Endothelial cell of umbilical vein (primary cell): Measurements from ENCODE around the gene RAD51C. TPM values are rescaled to one million over a fixed set of nuclear protein-coding genes. Genes with fewer than 3 reads are reported as not detected.
A peak's percentile ranks its signal among the peaks of the same experiment; 100 is the strongest.

Experiments
- BruUV-seq: library from RNA; stranded (reverse); fragments of 400-500 nt; replicated peaks from 2 replicates; lab custom pipeline; 2021; lab: Mats Ljungman, UMichigan
- CTCF ChIA-PET: fragments of 300-600, 350-600 bp; sonication (Branson Sonifier 250); formaldehyde crosslinking; loops from one replicate; lab custom pipeline; 2021; ENCODE audit warnings: antibody characterized with exemption, inconsistent platforms; lab: Charles Lee
- POLR2A ChIA-PET: fragments of 300-600, 350-600 bp; sonication (Branson Sonifier 250); formaldehyde crosslinking; loops from one replicate; lab custom pipeline; 2021; ENCODE audit warnings: antibody characterized with exemption, inconsistent platforms; lab: Charles Lee
- DNase-seq: peaks from one replicate; pipeline ENCODE4 v3.0.0-alpha.2; 2011; ENCODE audit warnings: low read depth, low spot score
- FAIRE-seq: peaks from 2 replicates; lab custom pipeline; 2011; peaks lifted over from hg19 to GRCh38; lab: Jason Lieb, UNC
- H2AFZ ChIP-seq: 2 replicates; pipeline ENCODE4 v1.6.0; 2012; ENCODE audit warnings: low read depth, low read length, control low read depth, inconsistent platforms
- H3K27ac ChIP-seq: 2 replicates; pipeline ENCODE4 v1.5.1; 2011; ENCODE audit warnings: low read depth, mild to moderate bottlenecking, control low read depth, low read length, moderate library complexity; ENCODE audit not compliant: insufficient read depth
- H3K27me3 ChIP-seq, 2 experiments: 2 replicates each; pipeline versions ENCODE4 v1.6.0 to v1.6.1; 2011; ENCODE audit warnings: low read length in 2 of 2, mixed read lengths in 1 of 2; ENCODE audit not compliant: control insufficient read depth in 2 of 2, insufficient read depth in 2 of 2
- H3K36me3 ChIP-seq, 2 experiments: 2 replicates in 1 of 2; 3 replicates in 1 of 2; pipeline ENCODE4 v1.5.1; 2011; ENCODE audit warnings: low read length in 2 of 2, mild to moderate bottlenecking in 1 of 2, moderate library complexity in 1 of 2; ENCODE audit not compliant: control insufficient read depth in 2 of 2, insufficient read depth in 2 of 2; ENCODE audit errors: extremely low read depth in 1 of 2
- H3K4me1 ChIP-seq: 3 replicates; pipeline ENCODE4 v1.5.1; 2011; ENCODE audit warnings: mild to moderate bottlenecking, low read length; ENCODE audit not compliant: control insufficient read depth, insufficient read depth; ENCODE audit errors: extremely low read depth
- H3K4me2 ChIP-seq: 2 replicates; pipeline ENCODE4 v1.6.1; 2011; ENCODE audit warnings: low read length, control low read depth, mixed read lengths; ENCODE audit not compliant: insufficient read depth
- H3K4me3 ChIP-seq, 3 experiments: fragments of 200-600 bp in 1 of 3; sonication (generic), shearing (Covaris generic) in 1 of 3; replicated peaks in 1 of 3; 2 replicates each; pipeline ENCODE4 v1.5.1; 2011 to 2016; ENCODE audit warnings: control low read depth in 3 of 3, low read length in 3 of 3, mild to moderate bottlenecking in 2 of 3, inconsistent platforms in 1 of 3, low read depth in 1 of 3, moderate library complexity in 1 of 3; ENCODE audit not compliant: insufficient read depth in 1 of 3
- H3K79me2 ChIP-seq: 2 replicates; pipeline ENCODE4 v1.6.0; 2012; ENCODE audit warnings: low read length, inconsistent platforms; ENCODE audit not compliant: control insufficient read depth, insufficient read depth
- H3K9ac ChIP-seq: replicated peaks from 2 replicates; pipeline ENCODE3; 2011; ENCODE audit warnings: low read length, control low read depth; ENCODE audit not compliant: insufficient read depth; ENCODE audit errors: extremely low read depth
- H3K9me1 ChIP-seq: replicated peaks from 3 replicates; pipeline ENCODE4 v1.6.0; 2011; ENCODE audit warnings: mild to moderate bottlenecking, low read length; ENCODE audit not compliant: control insufficient read depth, insufficient read depth; ENCODE audit errors: extremely low read depth
- H3K9me3 ChIP-seq: replicated peaks from 2 replicates; pipeline ENCODE4 v1.5.1; 2012; ENCODE audit warnings: low read length, inconsistent platforms; ENCODE audit not compliant: control insufficient read depth, insufficient read depth
- H4K20me1 ChIP-seq: replicated peaks from 2 replicates; pipeline ENCODE3; 2011; ENCODE audit warnings: mild to moderate bottlenecking, low read length; ENCODE audit not compliant: control insufficient read depth, insufficient read depth; ENCODE audit errors: extremely low read depth
- CTCF ChIP-seq, 2 donors: IDR thresholded peaks; 1 replicate in 1 of 2; 2 replicates in 1 of 2; pipeline ENCODE4 v1.5.1; 2011; ENCODE audit warnings: low read length in 2 of 2, mild to moderate bottlenecking in 2 of 2, moderate library complexity in 2 of 2, control low read depth in 1 of 2, inconsistent platforms in 1 of 2, low read depth in 1 of 2; ENCODE audit not compliant: insufficient read depth in 1 of 2; ENCODE audit errors: extremely low read depth in 1 of 2
- FOS ChIP-seq: IDR thresholded peaks from 2 replicates; pipeline ENCODE4 v1.6.1; 2011; ENCODE audit warnings: mild to moderate bottlenecking, low read length, moderate library complexity, borderline replicate concordance; ENCODE audit not compliant: insufficient read depth
- GATA2 ChIP-seq: IDR thresholded peaks from 2 replicates; pipeline ENCODE4 v1.7.0; 2011; ENCODE audit warnings: low read depth, mild to moderate bottlenecking, moderate library complexity, mixed read lengths, low read length; ENCODE audit not compliant: insufficient read length, insufficient read depth
- JUN ChIP-seq: IDR thresholded peaks from 2 replicates; pipeline ENCODE4 v1.6.1; 2011; ENCODE audit warnings: borderline replicate concordance, low read depth; ENCODE audit not compliant: insufficient read length, insufficient read depth
- MAX ChIP-seq: IDR thresholded peaks from 2 replicates; pipeline ENCODE4 v1.6.1; 2011; ENCODE audit not compliant: insufficient read depth, insufficient read length
- POLR2A ChIP-seq: IDR thresholded peaks from 2 replicates; pipeline ENCODE4 v1.6.1; 2012; ENCODE audit warnings: low read depth, mild to moderate bottlenecking, control low read depth, low read length
- POLR2AphosphoS5 ChIP-seq: IDR thresholded peaks from 2 replicates; pipeline ENCODE4 v1.6.1; 2012; ENCODE audit warnings: low read depth, mild to moderate bottlenecking, control low read depth, low read length, moderate library complexity; ENCODE audit not compliant: insufficient read depth
- dilution Hi-C: fragments of 300-500 bp; cut with MboI; formaldehyde crosslinking; loops from one replicate; pipeline ENCODE4 v1.15.0; 2019; ENCODE audit warnings: low sequenced_read_pairs; ENCODE audit not compliant: extremely low pct_ligation_motif_present
- intact Hi-C: fragments of 100-400 bp; cut with micrococcal nuclease; formaldehyde crosslinking; loops from one replicate; pipeline ENCODE4 v1.10.0; 2022
- polyA plus RNA-seq, 4 experiments: library from polyadenylated mRNA; depleted of rRNA in 3 of 4; stranded (reverse) in 3 of 4; unstranded in 1 of 4; fragments of >200 nt; gene quantifications; 2 replicates each; pipeline versions ENCODE4 v1.2.1 to v1.2.3, GENCODE V29; 2011 to 2012; ENCODE audit warnings: missing spikeins in 1 of 4
- total RNA-seq: library from RNA; stranded (reverse); gene quantifications from 2 replicates; pipeline ENCODE4 v1.2.3, GENCODE V29; 2021

RAD51C gene
- total and polyA plus RNA-seq, 2 donors (not counting 3 experiments of a cell fraction or from before 2014, with no cell fraction given): 24.8 to 38.9 TPM

GRCh38 chr17:58755269-58755576 lies 62.8 kb downstream of the RAD51C start:
- dilution Hi-C loops (no loop called here), intact Hi-C loops (loop anchor here (5.0 kb wide), 1 partner anchor 238 kb away; no protein-coding TSS in a partner anchor)
- no peaks in the 10 kb centered on the region for H4K20me1 ChIP-seq
- no peaks in the 10 kb centered on the region for H3K9me1 ChIP-seq
- H3K27ac ChIP-seq: no peak overlapping the region
- peak overlapping the region; percentile 37 to 74 (median 65) for H3K4me3 ChIP-seq
- H3K4me2 ChIP-seq: peak overlapping the region; percentile 90
- no TSS peak for BruUV-seq
- H2AFZ ChIP-seq: peak overlapping the region; percentile 70
- H3K36me3 ChIP-seq: no peaks in the 10 kb centered on the region
- no peaks in the 10 kb centered on the region for H3K79me2 ChIP-seq
- CTCF ChIA-PET: interaction anchor here (1.6 kb wide), 1 partner anchor 44 kb away, joined by 6 read pairs; no protein-coding TSS in a partner anchor
- no peak for DNase-seq
- H3K9ac ChIP-seq: no peak overlapping the region
- peaks cover 13% of the 10 kb centered on the region for H3K4me1 ChIP-seq
- no peaks in the 10 kb centered on the region for H3K9me3 ChIP-seq
- POLR2A ChIA-PET: no interaction called here
- TF ChIP-seq POLR2AphosphoS5 (no peak), MAX (no peak), JUN (no peak), GATA2 (no peak), POLR2A (no peak), FOS (no peak), CTCF (IDR thresholded peaks at IDR 0.05; ENCODE audit: extremely low read depth in 1 of 2, insufficient read depth in 1 of 2, low read depth in 1 of 2, low read length in 2 of 2) (no peak)
- H3K27me3 ChIP-seq: peaks cover 19 to 44% of the 10 kb centered on the region in 2 experiments
- FAIRE-seq: no peak
